SK-N-SH (cell line): ENCODE results near the gene RFLNA.

Experiments used
- CTCF ChIP-seq: fragments of 200-600 bp; sonication (generic); IDR thresholded peaks from 2 replicates; pipeline ENCODE4 v1.6.1; 2017; ENCODE audit warnings: antibody characterized with exemption, mild to moderate bottlenecking, moderate library complexity
- ELF1 ChIP-seq: IDR thresholded peaks from 2 replicates; pipeline ENCODE4 v1.4.0; 2012
- EP300 ChIP-seq, 2 experiments: IDR thresholded peaks; 2 replicates each; pipeline versions ENCODE4 v1.4.0 to v1.6.1; 2012; ENCODE audit warnings: borderline replicate concordance in 1 of 2, low read depth in 1 of 2, low read length in 1 of 2
- EZH2phosphoT487 ChIP-seq: fragments of 200-600 bp; sonication (generic); IDR thresholded peaks from 2 replicates; pipeline ENCODE4 v1.6.1; 2017; ENCODE audit warnings: low read depth, mixed run types, mild to moderate bottlenecking, antibody characterized with exemption, moderate library complexity, borderline replicate concordance
- IRF3 ChIP-seq: fragments of 150-350 bp; IDR thresholded peaks from 2 replicates; pipeline ENCODE4 v1.6.1; 2016; ENCODE audit warnings: mild to moderate bottlenecking, low read depth, low read length
- JUND ChIP-seq: IDR thresholded peaks from 2 replicates; pipeline ENCODE4 v1.4.0; 2012
- MAX ChIP-seq: IDR thresholded peaks from 2 replicates; pipeline ENCODE4 v1.4.0; 2012; ENCODE audit warnings: low read depth
- MEF2A ChIP-seq: IDR thresholded peaks from 2 replicates; pipeline ENCODE4 v1.4.0; 2012; ENCODE audit warnings: low read depth, borderline replicate concordance
- MXI1 ChIP-seq: IDR thresholded peaks from 2 replicates; pipeline ENCODE4 v1.6.1; 2012; ENCODE audit warnings: mild to moderate bottlenecking, low read depth, low read length, improper control_type of control experiment
- POLR2AphosphoS5 ChIP-seq: IDR thresholded peaks from 2 replicates; pipeline ENCODE4 v1.6.1; 2012; ENCODE audit warnings: low read depth, low read length
- RFX5 ChIP-seq: IDR thresholded peaks from 2 replicates; pipeline ENCODE4 v1.6.1; 2012; ENCODE audit warnings: mild to moderate bottlenecking, improper control_type of control experiment, low read length
- YY1 ChIP-seq: IDR thresholded peaks from 2 replicates; pipeline ENCODE4 v1.4.0; 2012; ENCODE audit warnings: low read depth, mild to moderate bottlenecking

GRCh38 chr12:124335426-124336183 is 40.7 kb downstream of the RFLNA start:
- no peak for TF ChIP-seq CTCF
- TF ChIP-seq MEF2A, result no peak
- no peak for TF ChIP-seq EZH2phosphoT487
- no peak for TF ChIP-seq IRF3
- no peak for TF ChIP-seq ELF1
- TF ChIP-seq JUND, result no peak
- no peak for TF ChIP-seq YY1
- no peak for TF ChIP-seq MXI1
- no peak for TF ChIP-seq POLR2AphosphoS5
- TF ChIP-seq RFX5, result no peak
- no peak for TF ChIP-seq MAX
- no peak for TF ChIP-seq EP300 (IDR thresholded peaks at IDR 0.05; ENCODE audit: borderline replicate concordance in 1 of 2, low read depth in 1 of 2, low read length in 1 of 2)
